Stimulated activated CD4-positive, alpha-beta T cell treated with anti-CD3 and anti-CD28 coated beads, Interleukin-4, amount 100 ng/mL, for 1 hour (primary cell): ENCODE measurements around the gene MMP23B.

Experiments
- DNase-seq: peaks from one replicate; pipeline ENCODE4 v3.0.0-alpha.2; 2020

The MMP23B gene

DNA sequence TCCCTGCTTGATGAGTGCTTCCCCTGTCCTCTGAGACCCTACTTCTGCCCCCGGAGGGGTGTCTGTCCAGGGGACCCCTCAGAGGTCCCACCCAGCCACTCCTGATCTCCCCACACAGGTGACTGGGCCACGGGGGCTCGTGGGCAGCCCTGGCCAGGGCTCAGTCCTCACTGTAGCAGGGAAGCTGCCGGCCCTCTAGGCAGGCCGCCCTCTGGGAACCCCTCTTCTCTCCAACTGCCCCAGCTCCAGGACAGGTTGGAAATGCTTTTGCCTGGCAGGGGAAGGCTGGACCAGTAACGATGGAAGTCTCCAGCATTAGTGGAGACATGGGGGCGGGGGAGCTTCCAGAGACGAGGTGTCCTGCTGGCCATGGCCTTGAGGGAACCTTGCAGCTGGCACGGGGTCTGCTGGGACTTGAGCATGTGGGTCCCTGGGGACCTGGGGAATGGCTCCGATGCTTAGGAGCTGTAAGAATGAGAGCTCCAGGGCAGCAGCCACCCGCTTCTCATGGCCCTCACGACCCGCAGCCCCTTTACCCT, 28.9 kb upstream of the MMP23B start:
- DNase-seq = no peak

DNA sequence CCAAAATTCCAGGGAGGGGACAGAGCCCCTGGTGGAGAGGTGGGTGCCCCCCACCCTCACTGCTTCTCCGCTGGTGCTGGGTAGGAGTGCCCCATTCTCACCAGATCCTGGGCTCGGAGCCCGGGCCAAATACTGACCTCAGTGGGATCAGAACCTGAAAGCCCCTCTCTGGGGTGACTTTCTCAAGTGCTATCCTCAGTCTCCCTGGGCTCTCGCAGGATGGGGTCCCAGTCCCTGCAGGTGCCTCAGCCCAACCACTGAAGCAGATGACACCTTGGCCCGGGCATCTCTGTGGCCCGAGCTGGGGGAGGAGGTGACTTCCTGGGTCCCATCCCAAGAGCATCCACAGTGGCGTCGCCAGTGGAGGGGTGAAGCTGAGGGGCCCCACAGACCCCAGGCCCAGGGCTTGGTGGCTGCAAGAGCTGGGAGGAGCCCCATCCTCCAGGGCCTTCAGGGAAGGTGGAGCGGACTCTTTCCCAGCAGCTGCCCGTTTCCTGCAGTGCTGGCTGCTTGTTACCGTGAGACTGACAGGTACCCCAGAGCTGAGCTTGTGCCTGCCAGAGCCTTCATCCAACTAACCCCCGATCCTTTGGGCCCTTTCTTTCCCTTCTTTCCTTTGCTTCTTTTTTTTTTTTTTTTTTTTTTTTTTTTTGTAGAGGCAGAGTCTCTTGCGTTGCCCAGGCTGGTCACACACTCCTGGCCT, 28.2 kb upstream of the MMP23B start:
- DNase-seq = no peak

DNA sequence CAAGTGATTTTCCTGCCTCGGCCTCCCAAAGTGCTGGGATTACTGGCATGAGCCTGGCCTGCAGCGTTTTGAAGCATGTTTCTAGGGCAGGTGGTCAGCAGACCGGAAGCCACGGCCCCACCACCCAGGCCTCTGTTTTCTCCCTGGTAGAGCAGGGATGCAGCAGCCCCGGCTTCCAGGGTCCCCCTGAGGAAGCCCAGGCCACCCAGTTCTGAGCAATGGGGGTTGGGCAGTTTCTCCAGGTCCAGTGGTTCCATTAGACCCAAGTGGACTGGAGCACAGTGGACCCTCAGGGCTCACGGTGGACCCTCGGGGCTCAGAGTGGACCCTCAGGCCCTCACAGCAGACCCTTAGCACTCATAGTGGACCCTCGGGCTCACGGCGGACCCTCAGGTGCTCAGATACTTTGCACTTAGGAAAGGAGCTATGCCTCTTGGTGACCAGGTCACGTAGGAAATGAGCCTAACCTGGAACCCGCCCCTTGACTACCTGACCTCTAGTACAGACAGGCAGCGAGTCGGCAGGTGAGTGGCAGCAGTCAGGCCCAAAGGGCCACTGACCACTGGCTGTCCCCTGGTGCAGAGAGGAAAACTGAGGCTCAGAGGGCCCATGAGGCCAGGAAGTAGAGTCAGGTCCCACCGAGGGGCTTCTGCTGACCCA, 27.5 kb upstream of the MMP23B start:
- DNase-seq = no peak

DNA sequence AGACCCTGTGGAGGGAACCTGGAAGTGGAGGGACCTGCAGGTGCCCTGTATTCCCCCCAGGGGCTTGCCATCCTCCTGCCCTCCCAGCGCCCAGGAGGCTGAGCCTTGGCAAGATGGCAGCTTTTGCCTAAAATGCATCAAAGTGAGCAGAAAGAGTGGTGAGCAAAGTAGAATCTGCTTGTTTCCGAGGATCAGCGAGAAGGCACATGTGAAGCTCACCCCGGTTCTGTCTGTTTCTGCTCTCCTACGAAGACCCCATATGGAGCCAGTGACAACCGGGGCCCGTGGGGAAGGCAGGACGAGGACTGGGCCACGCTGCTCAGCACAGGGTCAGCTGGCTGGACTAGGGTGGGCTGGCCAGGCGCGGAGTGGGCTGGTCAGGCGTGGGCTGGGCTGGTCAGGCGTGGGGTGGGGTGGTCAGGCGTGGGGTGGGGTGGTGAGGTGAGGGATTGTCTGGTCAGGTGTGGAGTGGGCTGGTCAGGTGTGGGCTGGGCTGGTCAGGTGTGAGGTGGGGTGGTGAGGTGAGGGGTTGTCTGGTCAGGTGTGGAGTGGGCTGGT, 26.9 kb upstream of the MMP23B start:
- DNase-seq = no peak

DNA sequence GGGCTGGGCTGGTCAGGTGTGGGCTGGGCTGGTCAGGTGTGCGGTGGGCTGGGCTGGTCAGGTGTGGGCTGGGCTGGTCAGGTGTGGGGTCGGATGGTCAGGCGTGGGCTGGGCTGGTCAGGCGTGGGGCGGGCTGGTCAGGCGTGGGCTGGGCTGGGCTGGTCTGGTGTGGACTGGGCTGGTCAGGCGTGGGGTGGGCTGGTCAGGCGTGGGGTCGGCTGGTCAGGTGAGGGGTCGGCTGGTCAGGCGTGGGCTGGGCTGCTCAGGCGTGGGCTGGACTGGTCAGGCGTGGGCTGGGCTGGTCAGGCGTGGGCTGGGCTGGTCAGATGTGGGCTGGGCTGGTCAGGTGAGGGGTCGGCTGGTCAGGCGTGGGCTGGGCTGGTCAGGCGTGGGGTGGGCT, 26.2 kb upstream of the MMP23B start:
- no peak for DNase-seq

DNA sequence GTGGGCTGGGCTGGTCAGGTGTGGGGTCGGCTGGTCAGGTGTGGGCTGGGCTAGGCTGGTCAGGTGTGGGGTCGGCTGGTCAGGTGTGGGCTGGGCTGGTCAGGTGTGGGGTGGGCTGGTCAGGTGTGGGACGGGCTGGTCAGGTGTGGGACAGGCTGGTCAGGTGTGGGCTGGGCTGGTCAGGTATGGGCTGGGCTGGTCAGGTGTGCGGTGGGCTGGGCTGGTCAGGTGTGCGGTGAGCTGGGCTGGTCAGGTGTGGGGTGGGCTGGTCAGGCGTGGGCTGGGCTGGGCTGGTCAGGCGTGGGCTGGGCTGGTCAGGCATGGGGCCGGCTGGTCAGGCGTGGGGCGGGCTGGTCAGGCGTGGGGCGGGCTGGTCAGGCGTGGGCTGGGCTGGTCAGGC, 25.7 kb upstream of the MMP23B start:
- no peak for DNase-seq

DNA sequence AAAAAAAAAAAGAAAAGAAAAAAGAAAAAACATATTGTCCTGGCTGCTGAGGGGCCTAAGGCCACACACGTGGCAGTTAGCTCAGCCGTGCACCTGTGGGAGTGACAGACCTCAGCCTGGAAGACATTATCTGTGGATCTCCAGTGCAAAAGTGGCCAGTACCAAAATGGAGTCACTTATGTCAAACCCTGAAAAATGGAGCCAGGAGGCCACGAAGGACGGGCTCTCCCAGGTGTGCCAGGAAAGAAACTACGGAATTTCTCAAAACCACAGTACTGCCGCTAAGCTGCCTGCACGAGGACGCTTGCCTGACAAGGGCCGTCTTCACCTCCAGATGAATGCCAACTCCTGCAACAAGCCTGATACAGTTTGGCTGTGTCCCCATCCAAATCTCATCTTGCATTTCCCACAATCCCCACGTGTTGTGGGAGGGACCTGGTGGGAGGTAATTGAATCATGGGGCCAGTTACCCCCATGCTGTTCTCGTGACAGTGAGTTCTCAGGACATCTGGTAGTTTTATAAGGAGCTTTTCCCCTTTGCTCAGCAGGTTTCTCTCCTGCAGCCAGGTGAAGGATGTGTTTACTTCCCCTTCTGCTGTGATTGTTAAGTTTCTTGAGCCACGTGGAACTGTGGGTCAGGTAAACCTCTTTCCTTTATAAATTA, 22.0 kb upstream of the MMP23B start:
- DNase-seq = no peak

DNA sequence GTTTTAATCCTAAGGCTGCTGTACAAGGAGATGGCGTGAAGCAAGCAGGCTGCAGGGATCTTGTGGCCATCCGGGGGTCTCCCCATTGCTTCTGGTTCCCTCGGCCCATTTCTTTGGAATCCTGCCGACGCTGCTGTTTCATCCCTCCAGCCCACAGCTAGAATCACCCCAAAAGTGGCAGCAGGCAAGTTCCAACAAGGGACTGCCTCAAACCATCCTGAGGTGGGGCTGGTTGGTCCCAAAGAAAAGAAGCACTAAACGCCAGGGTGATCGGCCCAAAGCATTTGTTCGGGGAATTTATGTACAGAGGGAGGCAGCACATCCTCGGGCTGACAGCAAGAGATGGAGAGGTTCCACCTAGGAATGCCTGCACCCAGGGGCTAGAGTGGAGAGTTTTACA, 21.2 kb upstream of the MMP23B start:
- DNase-seq = no peak

DNA sequence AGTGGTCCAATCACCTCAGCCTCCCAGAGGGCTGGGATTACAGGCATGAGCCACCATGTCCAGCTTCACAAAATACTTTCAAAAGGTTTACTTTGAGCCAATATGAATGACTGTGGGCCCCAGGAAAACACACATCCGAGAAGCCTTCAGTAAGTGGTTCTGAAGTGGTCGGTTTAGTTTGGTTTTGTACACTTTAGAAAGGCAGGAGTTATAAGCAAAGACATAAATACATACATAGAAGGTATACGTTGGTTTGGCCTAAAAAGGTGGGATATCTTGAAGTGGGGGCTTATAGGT, 19.9 kb upstream of the MMP23B start:
- DNase-seq = no peak

DNA sequence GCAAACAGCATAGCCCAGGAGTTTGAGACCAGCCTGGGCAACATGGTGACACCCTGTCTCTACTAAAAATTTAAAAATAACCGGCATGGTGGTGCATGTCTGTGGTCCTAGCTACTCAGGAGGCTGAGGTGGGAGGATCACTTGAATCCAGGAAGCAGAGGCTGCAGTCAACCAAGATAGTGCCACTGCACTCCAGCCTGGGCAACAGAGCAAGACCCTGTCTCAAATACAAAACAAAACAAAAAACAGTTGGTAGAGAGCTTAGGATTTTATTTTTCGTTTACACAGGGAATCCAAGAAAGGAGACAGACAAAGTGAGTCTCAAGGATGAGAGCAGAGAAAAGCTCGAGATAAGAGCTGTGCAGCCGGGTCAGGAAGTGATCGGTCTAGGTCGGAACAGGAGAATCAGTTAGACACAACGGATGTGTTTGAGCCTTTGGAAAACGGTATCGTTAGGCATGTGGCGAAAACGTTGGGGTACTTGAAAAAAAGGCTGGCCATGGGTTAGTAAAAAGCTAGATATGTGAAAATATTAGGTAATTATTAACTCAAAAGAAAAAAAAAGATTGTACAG, 18.4 kb upstream of the MMP23B start:
- DNase-seq = no peak

DNA sequence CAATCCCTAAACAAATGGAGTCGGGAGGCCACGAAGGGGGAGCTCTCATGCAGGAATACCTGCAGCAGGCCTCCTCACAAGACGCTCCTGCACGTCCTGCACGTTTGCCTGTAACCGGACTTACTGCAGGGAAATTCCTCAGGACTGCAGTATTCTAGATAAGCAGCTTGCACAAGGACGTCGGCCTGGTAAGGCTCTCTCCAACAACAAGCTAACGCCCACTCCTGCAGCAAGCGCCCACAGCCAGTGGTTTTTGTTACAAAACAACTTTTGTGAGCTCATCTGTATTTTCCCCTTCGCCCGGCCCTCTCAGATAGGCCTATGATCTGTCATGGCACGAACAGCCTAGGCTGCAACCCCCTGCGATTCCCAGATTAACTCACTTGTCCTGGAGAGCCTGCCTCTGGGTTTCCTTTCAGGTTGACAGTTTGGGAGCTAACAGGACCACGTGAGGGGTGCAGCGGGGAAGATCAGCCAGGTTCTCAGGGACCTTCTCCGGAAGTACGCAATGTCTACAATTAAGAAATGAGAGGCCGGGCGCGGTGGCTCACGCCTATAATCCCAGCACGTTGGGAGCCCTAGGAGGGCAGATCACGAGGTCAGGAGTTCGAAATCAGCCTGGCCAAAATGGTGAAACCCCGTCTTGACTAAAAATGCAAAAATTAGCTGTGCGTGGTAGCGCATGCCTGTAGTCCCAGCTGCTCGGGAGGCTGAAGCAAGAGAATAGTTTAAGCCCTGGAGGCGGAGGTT, 17.6 kb upstream of the MMP23B start:
- peak; percentile 59 for DNase-seq

DNA sequence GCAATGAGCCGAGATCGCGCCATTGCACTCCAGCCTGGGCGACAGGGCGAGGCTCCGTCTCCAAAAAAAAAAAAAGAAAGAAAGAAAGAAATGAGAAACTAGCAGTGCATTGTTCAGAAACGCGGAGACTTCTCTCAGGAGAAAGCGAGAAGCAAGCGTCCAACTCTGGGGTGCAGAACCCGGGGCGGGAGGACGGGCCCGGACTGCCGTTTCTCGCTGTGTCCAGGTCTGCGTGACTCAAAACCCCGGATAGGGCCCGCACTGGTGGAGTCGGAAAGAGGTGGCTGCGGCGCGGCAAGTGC, 17.1 kb upstream of the MMP23B start:
- DNase-seq = no peak

DNA sequence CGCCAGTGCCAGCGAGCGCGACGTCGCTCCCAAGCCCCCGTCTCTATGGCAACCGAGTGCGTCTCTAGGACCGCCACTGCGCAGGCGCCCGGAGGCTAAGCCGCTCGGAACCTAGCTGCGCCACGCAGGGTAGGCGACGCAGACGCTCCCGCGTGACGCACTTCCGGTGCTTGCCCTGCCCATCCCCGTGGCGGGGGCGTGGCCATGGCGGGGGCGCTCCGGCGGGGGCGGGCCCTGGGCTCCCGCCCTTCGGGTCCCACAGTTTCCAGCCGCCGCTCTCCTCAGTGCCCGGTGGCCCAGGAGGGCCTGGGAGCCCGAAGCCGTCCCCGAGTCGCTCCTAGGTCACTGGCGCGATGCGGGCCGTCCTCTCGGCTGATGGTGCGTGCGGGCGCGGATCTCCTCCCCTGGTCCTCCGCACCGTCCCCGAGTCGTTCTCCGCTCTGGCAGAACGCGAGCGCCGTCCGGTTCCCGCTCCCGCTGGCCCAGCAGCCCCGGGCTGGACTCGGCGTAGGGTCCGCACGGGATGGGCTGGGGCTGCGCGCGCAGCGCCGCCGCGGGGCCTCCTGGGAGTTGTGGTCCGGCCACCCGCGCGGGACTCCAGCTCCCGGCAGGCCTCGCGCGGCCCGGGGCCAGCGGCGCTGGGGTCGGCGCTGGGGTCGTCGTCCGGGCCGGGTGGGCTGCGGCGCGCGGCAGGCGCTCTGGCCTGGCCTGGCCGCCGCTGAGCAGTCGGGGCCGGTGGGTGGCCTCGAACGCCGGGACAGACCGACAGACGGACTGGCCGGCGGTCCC, 16.5 kb upstream of the MMP23B start, which contains the start of gene MIB2:
TSS of gene MIB2 (plus strand) at position 245 of the 789 bp plus-strand sequence. CDS start 7,953 bp downstream, outside the sequence.
- peak; percentile 96 for DNase-seq

DNA sequence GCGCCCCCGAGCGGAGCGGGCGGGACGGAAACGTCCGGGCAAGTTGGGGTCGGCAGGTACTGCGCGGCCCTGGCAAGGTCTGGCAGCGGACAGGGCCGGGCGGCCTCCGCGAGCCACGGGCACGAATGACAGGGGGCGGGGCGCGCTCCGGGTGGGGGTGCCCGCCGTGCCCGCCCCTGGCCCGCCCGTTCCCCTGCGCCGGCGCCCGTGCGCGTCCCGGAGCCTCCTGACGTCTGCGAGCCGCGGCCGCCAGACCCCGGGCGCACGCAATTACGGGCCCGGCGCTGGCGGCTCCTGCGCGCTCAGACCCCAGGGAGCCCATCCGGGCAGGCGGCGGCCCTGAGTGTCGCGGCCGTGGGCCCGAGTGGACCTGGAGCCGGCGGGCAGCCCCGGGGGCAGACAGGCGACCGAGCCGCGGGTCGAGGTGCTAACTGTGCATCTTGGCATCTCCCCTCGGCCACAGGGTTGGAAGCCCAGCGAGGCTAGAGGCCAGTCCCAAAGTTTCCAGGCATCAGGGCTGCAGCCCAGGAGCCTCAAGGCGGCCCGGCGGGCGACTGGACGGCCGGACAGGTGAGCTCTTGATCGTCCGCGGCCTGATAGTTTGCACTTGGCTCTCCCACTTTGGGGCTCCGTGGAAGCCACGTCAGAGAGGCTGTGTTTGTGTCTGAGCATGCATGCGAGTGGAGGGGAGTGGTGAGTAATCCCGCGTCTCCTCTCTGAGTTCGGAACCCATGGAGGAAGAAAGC, 15.8 kb upstream of the MMP23B start:
- peak; percentile 48 for DNase-seq

DNA sequence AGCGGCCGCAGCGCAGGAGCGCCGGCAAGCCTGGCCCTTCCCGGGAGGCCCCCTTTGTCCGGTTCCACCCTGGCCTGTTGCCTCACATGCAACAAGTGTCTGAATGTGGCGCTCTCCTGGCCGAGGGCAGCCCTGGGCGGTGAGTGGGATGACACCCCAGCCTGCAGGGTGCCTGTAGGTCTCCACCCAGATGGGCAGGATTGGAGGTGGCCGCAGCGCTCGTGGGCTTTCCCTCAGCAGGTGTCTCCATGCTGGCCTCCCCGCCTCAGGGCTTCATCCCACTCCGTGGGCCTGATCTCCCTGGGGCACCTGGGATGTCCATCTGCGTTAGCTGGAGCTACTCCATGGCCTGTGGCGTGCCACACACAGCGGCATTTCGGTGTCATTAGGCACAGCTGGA, 15.1 kb upstream of the MMP23B start:
- DNase-seq = no peak

DNA sequence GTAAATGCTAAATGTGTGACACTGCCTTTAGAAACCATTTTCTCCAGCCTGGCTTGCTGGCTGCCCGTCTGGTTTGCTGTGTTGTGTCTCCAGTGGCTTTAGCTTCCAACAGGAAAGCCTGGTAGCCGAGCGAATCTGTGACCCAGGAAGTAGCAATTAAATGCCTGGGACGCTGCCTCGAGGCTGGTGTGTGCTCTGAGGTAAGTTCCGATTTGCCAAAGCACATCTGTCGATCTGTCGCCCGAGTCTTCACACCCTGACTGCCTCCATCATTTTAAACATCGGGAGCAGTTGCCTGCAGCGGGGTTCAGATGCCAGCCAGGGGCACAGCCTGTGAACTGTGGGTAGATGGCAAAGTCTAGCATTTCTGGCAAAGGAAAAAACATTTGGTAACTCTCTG, 14.5 kb upstream of the MMP23B start:
- DNase-seq = no peak

DNA sequence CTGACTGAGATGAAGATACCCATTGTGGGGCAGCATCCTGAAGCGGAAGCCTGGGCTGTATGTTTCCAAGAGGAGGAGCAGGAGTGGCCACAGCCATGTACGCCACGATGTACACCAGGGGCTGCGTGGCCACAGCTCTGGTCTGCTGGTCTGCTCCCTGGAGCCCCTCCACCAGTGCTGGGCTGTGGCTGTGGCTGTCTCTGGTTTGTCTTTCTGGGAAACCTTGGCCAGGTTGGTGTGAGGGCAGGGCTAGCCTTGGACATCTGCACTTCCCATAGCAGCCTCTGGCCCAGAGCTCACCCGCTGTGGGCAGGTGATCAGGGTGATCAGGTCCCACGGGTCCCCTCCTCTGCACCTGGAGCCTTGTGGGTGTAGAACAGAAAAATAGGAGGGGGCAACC, 14.0 kb upstream of the MMP23B start:
- DNase-seq = no peak

DNA sequence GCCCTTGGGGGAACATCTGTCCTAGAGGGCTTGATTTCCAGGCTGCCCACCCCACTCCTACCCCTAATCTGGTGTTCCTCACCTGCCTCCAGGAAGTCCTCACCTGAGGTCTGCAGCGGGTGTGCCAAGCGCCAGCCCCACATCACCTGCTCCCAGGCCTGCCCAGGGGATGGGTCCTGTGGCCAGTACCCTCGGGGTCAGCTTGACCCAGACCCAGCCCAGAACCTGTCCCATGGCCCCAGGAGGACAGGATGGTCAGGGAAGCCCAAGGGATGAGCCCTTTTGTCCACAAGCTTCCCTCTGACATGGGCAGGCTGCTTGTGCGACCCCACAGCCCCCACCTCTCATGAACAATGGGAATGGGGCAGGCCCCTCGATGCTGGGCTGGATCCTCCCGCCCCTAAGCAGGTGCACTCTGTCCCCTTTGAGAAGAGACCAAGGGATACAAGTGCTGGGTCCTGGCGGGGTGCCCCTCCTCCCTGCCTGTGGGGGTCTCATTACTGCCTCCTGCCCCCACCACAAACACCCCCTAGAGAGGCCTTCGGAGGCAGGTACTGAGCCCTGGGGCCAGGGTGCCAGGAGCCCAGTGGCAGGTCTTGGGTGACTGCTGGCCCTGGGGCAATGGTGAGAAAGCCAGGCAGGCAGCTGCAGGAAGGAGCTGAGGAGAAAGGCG, 13.4 kb upstream of the MMP23B start:
- DNase-seq = no peak

DNA sequence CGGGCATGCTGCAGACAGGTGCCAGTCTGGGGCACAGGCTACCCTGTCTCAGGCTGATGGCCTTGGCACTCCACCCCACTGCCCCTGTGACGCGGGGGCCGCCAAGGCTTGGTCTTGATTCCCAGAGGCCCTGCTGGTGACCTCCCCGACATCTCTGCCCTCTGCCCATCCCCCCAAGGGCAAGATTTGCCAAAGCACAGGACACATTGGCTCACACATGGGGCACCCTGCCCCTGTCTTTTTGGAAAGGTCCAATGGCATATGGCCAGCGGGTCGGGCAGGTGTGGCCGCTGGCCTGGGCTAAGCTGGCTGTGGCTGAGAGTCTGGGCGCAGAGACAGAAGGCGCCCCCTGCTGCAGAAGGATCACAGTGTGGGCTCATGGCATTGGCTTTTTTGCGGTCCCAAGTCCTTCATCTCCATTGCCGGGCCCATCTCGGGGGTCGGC, 12.0 kb upstream of the MMP23B start:
- DNase-seq = no peak

DNA sequence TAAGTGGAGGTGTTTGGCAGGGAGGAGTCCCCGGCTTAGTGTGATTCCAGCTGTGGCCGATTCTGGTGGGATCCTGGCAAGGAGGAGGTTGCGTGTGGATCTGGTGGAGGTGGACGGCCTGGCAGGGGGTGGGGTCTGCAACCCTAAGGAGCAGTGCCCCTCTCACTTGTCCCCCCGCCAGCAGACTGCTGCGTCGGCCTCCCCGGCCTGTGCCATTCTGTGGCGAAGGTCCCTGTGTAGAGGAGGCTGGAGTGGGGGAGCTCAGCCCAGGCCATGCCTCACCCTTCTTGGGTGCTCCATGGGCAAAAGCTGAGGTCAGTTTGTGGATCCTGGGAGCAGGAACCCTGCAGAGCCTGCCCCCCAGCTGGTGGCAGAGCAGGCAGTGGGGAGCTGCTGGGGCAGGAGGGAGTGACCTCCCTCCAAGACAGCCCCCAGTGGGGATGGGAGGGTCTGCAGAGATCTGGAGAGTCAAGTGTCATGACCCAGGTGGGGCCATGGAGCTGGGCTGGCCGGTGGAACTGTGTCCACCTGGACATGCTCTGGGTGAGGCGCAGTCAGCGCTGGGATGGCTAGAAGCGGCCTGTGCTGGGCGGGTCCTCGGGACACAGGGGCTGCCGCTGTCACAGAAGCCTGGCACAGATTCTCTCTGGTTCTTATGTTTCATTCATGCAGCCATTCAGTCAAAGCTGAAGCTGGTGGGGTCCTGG, 11.4 kb upstream of the MMP23B start:
- DNase-seq = no peak
